Suppressor macrophage treated with lipopolysaccharide for 1 hour (primary cell): ENCODE data around the gene PTPN9.
A peak's percentile ranks its signal among the peaks of the same experiment; 100 is the strongest.
"Not testable (repeated sequence)": the region's sequence is repeated elsewhere in the genome, so short reads cannot be mapped to it uniquely, and the experiment has no call there.

Experiments used
- DNase-seq, 3 donors: peaks; one replicate each; pipeline ENCODE4 v3.0.0-alpha.2; 2020 to 2022

PTPN9 gene

DNA sequence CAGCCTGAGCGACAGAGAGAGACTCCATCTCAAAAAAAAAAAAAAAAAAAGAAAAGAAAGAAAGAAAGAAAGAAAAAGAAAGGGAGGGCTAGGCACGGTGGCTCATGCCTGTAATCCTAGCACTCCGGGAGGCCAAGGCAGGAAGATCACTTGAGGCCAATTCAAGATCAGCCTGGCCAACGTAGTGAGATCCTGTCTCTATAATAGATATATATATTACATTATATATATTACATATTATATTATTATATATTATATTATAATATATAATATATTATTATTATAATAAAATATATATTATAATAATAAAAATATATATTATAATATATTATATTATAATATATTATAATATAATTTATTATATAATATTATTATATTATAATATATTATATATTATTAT, 48.9 kb downstream of the PTPN9 start:
- no peak for DNase-seq

DNA sequence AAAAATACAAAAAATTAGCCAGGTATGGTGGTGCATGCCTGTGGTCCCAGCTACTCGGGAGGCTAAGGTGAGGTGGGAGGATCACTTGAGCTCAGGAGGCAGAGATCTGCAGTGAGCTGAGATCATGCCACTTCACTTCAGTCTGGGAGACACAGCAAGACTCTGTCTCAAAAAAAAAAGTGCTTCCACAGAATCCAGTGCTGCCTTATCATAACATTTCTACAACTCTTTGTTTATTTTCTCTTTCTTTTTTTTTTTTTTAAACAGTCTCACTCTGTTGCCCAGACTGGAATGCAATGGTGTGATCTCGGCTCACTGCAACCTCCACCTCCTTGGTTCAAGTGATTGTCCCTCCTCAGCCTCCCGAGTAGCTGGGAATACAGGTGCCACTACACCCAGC, 53.4 kb downstream of the PTPN9 start:
- not testable (repeated sequence) for DNase-seq

DNA sequence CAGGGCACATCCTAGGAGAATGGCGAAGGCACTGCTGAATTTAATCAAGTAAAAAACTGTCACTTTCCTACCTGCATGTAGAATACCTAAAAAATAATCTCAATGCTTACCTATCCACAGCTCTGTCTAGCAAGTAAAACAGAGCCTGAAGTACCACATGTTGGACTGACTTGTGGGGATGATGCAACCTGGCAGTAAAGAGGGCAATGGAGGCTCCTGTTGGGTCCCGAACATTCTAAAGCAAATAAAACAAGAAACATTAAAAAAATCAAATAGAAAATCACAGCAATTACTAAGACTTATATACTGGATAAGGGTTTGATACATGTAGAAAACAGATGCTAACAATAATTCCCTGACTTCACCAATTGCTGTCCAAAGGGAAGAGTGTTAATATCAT, 56.1 kb downstream of the PTPN9 start:
- DNase-seq: no peak

DNA sequence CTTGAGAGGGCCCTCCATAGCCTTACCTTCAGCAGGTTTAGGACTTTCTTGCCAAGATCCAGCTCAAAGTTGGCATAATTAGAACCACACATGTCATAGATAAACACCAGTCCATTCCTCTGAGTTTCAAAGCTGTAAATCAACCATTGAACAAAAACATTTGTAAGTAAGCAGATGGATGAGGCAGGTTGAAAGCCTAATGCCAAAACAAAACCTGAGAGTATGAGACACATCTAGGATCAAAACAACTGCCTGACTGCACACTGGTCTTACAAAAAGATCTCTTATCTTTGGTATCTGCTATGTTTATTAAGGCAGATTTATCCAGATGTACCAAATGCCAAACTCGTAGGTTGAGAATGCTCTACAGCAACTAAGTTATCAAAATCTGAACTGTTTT, 61.9 kb downstream of the PTPN9 start:
- no peak for DNase-seq

DNA sequence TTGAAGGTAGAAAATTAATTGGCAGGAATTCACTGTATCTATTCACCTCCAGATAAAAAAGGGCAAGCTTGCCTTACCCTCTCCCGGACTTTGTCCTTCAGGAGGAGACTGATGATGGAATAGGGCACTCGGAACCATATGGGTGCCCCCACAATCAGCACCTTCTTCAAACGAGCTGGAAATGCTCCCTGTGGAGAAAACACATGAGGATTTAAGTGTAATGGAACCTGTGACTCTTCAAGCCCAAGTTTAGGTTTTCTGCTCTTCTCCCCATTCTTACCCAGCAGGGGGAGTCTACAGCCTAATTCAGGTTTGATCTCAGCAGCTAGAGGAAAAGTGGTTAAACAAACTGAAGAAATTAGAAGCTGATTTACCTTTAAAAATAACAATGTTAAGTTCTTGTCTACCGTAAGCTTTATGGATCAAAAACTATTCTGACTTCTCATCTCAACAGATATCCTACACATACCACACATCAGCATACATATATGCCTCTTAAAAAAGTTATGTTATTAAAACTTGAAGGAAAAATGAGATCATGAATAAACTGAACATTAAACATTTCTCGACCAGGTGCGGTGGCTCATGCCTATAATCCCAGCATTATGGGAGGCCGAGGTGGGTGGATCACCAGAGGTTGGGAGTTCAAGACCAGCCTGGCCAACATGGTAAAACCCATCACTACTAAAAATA, 70.1 kb downstream of the PTPN9 start:
- peak; percentile 22 to 35 (median 28) for DNase-seq

DNA sequence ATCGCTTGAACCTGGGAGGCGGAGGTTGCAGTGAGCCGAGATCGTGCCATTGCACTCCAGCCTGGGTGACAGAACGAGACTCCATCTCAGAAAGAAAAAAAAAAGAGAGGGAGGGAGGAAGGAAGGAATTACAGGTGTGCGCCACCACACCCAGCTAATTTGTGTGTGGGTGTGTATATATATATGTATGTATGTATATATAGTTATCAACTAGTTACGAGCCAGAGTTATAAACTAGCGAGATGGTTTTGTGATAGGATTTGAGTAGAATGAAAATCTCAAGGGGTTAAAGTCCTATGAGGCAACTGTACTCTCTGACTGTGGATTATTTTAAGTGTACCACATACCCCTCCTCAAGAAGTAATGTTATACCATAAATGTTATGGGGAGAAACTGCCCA, 76.8 kb downstream of the PTPN9 start:
- DNase-seq: no peak

DNA sequence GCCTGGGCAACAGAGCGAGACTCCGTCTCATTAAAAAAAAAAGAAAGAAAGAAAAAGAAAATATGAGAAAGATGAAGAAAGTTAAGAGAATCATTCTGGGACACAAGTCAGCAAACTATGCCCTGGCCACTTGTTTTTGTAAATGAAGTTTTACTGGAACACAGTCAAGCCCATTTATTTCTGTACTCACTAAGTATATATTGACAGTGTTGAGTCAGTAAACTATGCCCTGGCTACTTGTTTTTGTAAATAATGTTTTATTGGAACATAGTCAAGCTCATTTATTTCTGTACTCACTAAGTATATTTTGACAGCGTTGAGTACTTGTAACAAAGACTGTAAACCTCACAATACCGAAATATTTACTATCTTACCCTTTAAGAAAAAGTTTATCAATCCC, 85.4 kb downstream of the PTPN9 start:
- no peak for DNase-seq

DNA sequence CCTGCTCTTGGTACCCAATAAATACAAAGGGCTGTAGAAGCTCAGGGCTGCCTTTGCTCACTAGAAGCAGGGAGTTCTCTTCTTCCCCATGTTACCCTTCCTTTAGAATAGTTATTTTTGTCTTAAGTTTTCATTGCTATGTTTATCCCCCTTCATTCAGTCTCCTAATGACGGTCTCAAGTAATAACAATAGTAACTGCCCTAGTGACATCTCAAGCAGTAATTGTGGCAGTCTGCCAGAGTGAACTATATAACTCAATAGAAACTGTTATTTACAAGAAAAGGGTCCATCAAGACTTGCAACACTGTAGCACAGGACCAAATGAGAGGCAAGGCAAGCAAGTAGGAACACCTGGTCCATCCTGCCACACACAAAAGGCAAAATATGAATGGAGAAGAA, 95.2 kb downstream of the PTPN9 start:
- no peak for DNase-seq

DNA sequence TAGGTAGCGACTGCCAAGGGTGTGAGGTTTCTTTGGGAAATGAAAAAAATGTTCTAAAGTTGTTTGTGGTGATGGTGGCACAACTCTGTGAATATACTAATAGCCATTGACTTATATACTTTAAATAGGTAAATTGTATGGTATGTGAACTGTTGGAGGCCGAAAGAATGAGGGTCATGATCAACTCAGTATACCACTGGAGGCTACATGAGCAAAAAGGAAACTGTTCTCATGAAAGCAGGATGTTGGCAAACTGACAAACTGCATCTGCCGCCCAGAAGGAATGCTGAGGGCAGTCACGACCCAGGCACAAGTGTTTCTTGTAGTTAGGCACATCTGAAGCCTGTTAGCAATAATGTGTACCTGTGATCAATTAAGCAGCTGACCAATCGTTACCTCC, 95.6 kb downstream of the PTPN9 start:
- not testable (repeated sequence) for DNase-seq

DNA sequence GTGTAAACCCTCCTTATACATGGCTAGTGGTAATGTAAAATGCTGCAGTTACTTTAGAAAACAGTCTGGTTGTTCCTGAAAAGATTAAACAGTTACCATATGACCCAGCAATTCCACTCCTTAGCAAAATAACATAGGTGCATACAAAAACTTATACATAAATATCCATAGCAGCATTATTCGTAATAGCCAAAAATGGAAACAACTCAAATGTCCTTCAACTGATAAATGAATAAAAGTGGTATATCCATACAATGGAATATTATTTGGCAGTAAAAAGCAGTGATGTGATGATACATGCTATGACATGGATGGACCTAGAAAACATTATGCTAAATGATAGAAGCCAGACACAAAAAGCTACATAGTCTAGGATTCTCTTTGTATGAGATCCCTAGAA, 96.0 kb downstream of the PTPN9 start:
- DNase-seq: no peak

DNA sequence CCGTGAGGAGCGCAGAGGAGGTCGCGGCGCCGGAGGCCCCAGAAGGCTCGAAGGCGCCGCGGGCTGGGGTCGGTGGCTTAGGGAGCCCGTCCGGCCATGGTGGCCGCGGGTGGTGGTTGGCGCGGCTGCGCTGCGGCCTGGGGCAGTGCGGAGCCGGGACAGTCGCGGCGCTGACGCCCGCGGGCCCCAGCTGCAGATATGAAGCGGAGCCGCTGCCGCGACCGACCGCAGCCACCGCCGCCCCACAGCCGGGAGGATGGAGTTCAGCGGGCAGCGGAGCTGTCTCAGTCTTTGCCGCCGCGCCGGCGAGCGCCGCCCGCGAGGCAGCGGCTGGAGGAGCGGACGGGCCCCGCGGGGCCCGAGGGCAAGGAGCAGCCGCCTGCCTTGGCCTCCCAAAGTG, 98.7 kb downstream of the PTPN9 start:
- not testable (repeated sequence) for DNase-seq

DNA sequence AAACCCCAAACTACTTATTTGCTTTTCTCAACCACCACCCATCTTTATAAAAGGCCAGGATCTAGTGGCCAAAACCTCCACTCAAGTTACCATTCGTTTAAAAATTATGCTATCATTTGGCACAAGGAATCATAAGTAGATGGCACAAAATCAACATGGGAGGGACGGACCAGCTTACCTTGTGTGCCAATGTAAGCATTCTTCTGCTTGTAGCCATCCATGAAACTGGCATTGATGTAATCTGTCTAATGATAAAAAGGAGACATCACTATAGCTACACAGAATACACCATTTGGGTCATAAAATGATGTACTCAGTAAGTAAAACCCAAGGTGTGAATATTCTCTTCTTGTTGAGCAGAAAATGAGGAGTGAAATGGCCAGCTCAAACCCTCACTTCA, 99.4 kb downstream of the PTPN9 start:
- DNase-seq: no peak

DNA sequence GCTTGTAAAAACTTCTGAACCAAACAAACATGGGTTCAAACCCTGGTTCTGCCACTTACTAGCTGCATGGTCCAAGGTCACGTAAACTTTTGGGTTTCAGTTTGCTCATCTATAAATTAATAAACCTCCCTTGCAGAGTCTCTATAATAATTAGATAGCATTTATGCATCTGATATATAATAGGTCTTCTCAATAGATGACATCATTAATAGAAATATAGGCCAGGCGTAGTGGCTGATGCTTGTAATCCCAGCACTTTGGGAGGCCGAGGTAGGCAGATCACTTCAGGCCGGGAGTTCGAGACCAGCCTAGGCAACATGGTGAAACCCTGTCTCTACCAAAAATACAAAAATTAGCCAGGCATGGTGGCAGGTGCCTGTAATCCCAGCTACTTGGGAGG, 102.0 kb downstream of the PTPN9 start:
- not testable (repeated sequence) for DNase-seq

DNA sequence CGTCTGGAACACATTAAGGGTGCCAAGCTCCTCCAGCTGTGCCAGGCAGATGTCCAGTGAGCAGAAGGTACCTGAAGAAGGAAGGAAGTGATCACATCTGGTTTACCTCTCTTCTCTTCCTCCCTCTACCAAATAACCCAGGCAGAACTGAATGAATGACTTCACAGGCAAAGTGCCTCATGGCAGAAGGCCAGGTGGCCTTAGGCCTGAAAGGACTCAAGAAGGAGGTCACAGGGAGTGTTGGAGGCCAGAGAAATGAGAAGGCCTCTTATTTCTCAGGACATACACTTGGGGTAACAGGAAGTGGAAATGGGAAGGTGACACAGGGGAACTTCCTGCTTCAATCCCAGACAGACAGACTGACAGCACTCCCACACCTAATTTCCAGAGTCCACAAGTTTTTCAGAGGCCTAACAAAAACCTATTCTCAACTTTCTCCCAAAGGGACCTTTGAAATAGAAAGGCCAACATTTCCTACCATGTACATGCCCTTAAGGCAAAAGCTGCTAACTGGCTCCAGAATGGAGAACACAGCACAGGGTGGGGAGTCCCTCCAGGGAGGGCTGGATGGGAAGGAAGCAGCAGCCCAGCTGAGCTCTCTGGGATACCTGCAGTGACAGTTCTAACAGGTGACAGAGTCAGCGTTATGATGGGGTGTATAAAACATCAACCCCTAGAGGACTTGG, 110.1 kb downstream of the PTPN9 start:
- DNase-seq: peak in 2 of 3 donors; percentile 8 to 26

DNA sequence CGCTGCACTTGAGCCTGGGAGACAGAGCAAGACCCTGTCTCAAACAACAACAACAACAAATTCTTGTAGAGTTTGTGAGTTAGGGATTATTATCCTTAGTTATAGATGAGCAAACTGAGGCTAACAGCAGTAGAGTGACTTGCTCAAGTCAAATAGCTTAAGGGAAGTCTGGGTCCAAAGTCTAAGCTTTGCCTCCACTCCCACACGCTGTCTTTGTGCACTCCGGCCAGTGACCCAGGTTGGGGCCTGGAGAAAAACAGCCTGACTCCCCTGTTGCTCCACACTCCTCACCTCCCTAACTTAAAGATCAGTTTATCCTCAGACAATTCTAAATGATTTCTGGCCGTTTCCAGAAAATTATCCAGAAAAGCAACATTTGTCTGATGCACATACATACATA, 118.5 kb downstream of the PTPN9 start:
- no peak for DNase-seq

DNA sequence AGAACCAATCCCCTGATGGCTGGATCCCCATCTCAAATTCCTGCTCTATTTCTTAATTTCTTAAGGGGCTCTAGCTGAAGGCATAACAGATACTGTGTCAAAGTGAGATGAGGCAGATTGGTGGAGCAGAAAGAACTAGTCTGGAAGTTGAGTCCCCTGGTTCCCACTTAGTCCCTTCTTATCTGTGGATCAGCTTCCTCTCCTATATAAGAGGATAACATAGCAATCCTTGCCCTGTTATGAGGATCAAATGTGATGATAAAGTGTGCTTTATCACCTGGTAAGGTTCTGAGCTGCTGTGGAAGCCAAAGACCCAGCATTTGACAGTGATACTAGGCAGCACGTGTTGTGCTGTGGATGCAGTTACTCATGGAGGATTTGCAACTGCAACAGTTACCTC, 119.5 kb downstream of the PTPN9 start:
- DNase-seq: no peak

DNA sequence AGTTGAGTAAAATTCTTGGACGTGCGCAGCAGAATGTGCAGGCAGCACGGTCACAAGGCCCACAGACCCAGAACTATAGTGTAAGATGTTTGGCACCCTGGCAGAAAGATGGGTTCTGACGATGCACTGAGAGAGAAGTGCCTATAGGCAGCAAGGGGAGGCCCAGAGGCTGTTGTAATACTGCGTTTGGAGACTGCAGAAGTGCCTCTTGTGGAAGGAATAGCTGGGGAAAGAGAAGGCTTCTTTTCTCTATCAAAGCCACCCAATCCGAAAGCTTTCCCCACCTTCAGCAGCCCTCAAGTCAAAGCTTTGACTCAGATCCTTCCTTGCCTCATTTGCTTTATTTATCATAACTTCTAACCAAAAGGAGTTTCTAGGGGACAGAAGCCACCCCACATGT, 122.4 kb downstream of the PTPN9 start:
- peak; percentile 26 to 30 (median 30) for DNase-seq

DNA sequence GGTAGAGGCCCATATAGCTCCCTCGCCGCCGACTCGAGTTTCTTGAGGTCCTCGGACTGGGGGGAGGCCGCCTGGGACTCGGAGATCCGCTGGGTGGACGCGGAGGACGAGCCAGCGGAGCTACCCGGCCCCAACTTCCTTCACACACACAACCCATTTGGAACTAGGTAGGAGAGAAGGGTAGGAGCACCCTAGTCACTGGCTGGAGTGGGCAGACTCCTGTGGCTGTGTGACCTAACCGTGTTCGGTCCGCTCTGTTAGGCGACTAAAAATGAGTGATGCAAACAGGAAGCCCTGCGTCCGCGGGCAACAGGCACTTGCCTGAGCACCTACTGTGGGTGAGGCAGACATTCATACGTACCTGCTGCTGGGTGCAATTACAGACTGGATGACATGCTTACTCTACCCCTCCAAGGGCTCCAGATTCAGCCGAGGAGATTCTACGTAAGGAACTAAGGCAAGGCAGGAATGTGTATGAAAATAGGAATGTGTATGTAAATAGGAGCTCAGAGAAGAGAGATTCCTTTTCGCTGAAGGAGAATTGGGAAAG, 123.1 kb downstream of the PTPN9 start:
- DNase-seq: peak; percentile 71 to 78 (median 77)

DNA sequence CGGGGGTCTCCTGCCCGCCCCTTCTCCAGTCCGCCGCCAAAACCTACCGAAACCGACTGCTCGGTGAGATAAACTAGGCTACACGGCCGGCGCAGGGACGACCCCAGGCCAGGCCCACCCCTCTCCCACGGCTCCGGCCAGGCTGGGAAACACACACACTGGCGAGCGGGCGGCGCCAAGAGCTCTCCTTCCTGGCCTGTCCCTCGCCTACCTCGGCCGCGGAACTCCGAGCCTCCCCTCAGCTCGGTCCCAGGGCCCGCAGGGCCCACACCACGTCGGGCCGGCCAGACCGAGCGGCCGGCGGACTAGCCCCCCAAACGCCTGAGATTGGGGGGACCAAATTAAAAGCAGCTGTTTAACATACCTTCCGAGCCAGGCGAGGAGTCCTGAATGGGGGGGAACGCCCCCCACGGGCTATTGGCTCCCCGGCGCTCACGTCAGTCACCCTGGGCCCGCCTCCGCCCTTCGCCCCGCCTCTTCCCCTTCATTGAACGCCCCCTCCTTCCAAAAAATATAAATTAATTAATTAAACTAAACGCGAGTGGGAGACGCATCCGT, 123.6 kb downstream of the PTPN9 start:
- DNase-seq: peak; percentile 83 to 94 (median 89)

DNA sequence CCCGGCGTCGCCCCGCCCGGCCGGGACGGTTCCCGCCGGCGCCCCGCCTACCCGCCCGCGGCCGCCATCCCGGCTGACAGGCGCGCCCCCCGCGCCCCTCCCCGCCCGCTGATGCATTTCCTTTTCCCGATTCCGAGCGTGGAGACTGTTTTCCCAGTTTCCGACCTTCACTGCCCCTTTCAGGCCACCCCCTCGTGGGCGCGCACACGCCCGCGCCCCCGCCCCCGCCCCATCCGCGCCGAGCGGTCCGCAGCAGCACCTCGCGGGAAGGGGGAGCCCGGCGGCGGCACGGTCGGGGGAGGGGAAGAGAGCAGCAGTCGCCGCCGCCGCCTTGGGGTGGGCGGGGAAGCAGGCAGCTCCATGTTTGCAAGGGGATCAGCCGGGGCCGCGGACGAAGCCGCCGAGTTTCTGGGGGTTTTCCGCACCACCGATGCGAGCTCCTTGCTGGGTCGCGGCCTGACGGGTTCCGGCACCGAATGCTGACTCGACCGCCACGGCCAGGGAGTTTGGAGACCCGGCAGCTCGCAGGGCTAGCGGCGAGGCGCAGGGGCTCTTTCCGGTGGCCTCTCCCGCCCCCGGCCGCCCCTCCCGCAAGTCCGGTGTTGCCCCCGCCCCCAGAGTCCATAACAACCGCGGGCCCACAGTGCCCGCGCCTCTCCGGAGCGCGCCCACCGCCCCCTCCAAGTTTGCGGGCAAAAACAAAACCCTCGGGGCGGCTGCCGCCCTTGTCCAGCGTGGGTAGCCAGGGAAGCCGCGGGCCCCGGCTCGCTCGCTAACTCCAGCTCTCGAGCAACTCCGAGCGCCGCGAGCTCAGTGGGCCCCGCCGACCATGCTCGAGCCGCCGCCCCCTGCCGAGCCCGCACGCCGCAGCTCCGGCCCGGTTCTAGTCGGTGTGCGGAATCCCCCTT, 124.4 kb downstream of the PTPN9 start:
- peak; percentile 82 to 93 (median 83) for DNase-seq

DNA sequence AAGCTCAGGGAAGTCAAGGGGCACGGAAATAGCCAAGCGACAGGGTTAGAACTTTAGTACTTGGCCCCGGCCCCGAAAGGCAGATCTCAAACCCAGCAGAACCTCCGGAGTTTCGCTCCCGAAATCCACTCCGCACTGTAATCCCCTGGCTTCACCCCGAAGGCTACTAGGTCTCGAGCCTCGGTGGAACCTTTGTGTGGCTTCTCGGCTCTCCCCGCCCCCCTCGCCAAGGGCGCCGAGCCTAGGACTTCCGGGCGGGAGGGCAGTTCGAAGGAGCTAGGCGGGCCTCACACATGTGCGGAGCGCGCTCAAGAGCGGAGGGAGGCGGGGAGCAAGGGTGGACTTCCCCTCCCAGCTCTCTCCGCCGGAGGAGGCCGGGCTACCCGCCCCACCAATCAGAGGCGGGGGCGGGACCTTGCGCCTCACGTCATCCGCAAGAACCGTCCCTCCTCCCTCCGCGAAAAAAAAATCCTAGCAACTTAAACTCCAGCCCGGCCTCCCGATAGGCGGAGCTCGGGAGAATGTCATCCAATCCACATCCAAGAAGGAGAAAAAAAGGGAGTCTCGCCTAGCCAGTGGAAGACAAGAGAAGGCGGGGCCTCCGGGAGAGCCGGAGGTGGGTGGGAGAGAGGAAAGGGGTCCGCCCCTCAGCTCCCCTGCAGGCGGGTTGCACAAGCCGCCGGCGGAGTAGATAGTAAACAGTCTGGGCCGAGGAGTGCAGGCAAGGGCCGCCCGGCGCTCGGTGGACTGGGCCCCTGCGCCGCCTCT, 125.2 kb downstream of the PTPN9 start:
- DNase-seq: peak; percentile 100
